OCI-LY7 (cell line): ENCODE measurements around the gene ZYG11B. TPM values are rescaled to one million over a fixed set of nuclear protein-coding genes. Genes with fewer than 3 reads are reported as not detected.
"Not testable (repeated sequence)": the region's sequence is repeated elsewhere in the genome, so short reads cannot be mapped to it uniquely, and the experiment has no call there.

Experiments
- BruUV-seq: library from RNA; stranded (reverse); fragments of 400-500 nt; replicated peaks from 2 replicates; lab custom pipeline; 2021; lab: Mats Ljungman, UMichigan
- CTCF ChIA-PET: fragments of 300-600 bp; sonication (Branson Sonifier 250); formaldehyde crosslinking; loops from one replicate; lab custom pipeline; 2022; ENCODE audit warnings: antibody characterized with exemption; ENCODE audit not compliant: unreplicated experiment; lab: Charles Lee
- POLR2A ChIA-PET: fragments of 300-600 bp; sonication (Branson Sonifier 250); formaldehyde crosslinking; loops from one replicate; lab custom pipeline; 2022; ENCODE audit warnings: antibody characterized with exemption; lab: Charles Lee
- DNase-seq: peaks from one replicate; pipeline ENCODE4 v3.0.0-alpha.2; 2015; ENCODE audit warnings: low spot score
- H2AFZ ChIP-seq: fragments of 200-600 bp; sonication (generic), shearing (Covaris generic); 2 replicates; pipeline ENCODE4 v1.6.1; 2014; ENCODE audit warnings: mild to moderate bottlenecking, antibody characterized with exemption, low read length, moderate library complexity
- H3K27ac ChIP-seq: fragments of 200-600 bp; sonication (generic); 2 replicates; pipeline ENCODE4 v1.5.1; 2014; ENCODE audit warnings: mixed run types, low read depth, mild to moderate bottlenecking, moderate library complexity, low read length, inconsistent platforms; ENCODE audit not compliant: poor library complexity, severe bottlenecking
- H3K36me3 ChIP-seq: fragments of 200-600 bp; sonication (generic); 2 replicates; pipeline ENCODE4 v1.6.1; 2014; ENCODE audit warnings: mild to moderate bottlenecking, antibody characterized with exemption, low read length, moderate library complexity, mixed read lengths; ENCODE audit not compliant: insufficient read depth
- H3K4me1 ChIP-seq: fragments of 200-600 bp; sonication (generic); 2 replicates; pipeline ENCODE4 v1.5.1; 2014; ENCODE audit warnings: mild to moderate bottlenecking, low read length; ENCODE audit not compliant: insufficient read depth, poor library complexity, severe bottlenecking
- H3K4me2 ChIP-seq: fragments of 200-600 bp; sonication (generic); 2 replicates; pipeline ENCODE4 v1.6.1; 2014; ENCODE audit warnings: mild to moderate bottlenecking, low read length
- H3K4me3 ChIP-seq: fragments of 200-600 bp; sonication (generic); 2 replicates; pipeline ENCODE4 v1.5.1; 2014; ENCODE audit warnings: mild to moderate bottlenecking, low read depth, low read length; ENCODE audit not compliant: poor library complexity, severe bottlenecking
- H3K79me2 ChIP-seq: fragments of 200-600 bp; sonication (generic); 2 replicates; pipeline ENCODE4 v1.6.1; 2016; ENCODE audit warnings: low read depth, mild to moderate bottlenecking, low read length, moderate library complexity, mixed read lengths; ENCODE audit not compliant: insufficient read depth
- H3K9me2 ChIP-seq: fragments of 200-600 bp; sonication (generic); 2 replicates; pipeline ENCODE4 v1.6.1; 2016; ENCODE audit warnings: mild to moderate bottlenecking, low read length, mixed read lengths; ENCODE audit not compliant: insufficient read depth
- H3K9me3 ChIP-seq: fragments of 200-600 bp; sonication (generic); 2 replicates; pipeline ENCODE4 v1.6.1; 2014; ENCODE audit warnings: mild to moderate bottlenecking, mixed run types, low read length, mixed read lengths
- H4K20me1 ChIP-seq: fragments of 200-600 bp; sonication (generic); 2 replicates; pipeline ENCODE4 v1.6.1; 2014; ENCODE audit warnings: mild to moderate bottlenecking, antibody characterized with exemption, low read length, moderate library complexity, mixed read lengths; ENCODE audit not compliant: insufficient read depth
- EZH2phosphoT487 ChIP-seq: fragments of 200-600 bp; sonication (generic); IDR thresholded peaks from 2 replicates; pipeline ENCODE4 v1.6.1; 2018; ENCODE audit warnings: low read depth, borderline replicate concordance, mild to moderate bottlenecking, mixed run types, antibody characterized with exemption, low read length, moderate library complexity, mixed read lengths
- intact Hi-C: fragments of 100-400 bp; cut with micrococcal nuclease; formaldehyde crosslinking; loops from one replicate; pipeline ENCODE4 v1.10.0; 2022; ENCODE audit not compliant: unreplicated experiment
- total RNA-seq, 2 experiments: library from RNA; depleted of rRNA in 1 of 2; stranded (reverse); fragments of >200 nt in 1 of 2; shearing (Covaris generic) in 1 of 2; gene quantifications; 2 replicates each; pipeline ENCODE4 v1.2.3, GENCODE V29; 2014 to 2022
- TF ChIP-seq, protein P1 (sequence below): fragments of 200-600 bp; sonication (generic); conservative IDR thresholded peaks from 2 replicates; pipeline ENCODE4 v1.5.1; 2014; ENCODE audit warnings: mild to moderate bottlenecking, antibody characterized with exemption, low read length, moderate library complexity, mixed read lengths

The ZYG11B gene
- total RNA-seq, 2 experiments from 2014 or later = 11.2 to 15.9 TPM

DNA sequence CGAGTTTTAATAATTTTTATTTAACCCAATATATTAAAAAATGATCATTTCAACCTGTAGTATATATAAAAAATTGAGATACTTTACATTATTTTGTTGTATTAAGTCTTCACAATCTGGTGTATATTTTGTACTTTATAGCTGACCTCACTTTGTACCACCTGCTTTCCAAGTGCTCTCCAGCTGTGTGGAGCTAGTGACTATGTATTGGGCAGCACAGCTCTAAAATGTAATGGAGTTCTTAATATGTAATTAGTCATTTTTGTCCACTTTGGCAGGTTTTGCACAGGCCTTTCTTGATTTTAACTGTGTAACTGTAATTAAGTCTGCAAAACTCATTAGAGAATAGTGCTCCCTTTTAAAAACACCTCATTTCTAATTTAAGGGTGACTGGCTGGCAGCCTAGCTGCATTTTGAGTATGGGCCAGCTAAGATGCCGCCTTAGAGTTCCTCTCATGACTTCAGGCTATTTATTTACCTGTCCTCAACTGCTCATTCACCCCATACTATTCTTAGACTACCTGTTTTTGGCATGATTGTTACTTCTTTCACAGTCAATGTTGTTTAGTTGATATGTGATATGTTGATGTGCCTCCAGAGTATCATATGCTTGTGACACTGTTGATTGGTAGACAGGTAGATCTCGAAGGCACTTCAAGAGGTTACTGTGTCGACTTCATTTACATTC is 43.2 kb downstream of the ZYG11B start:
- H3K4me3 ChIP-seq = no peak overlapping the region
- CTCF ChIA-PET = no interaction called here
- H2AFZ ChIP-seq = no peak overlapping the region
- intact Hi-C loops = no loop called here
- no peaks in the 10 kb centered on the region for H4K20me1 ChIP-seq
- H3K9me2 ChIP-seq = no peaks in the 10 kb centered on the region
- DNase-seq = no peak
- POLR2A ChIA-PET = no interaction called here
- H3K4me2 ChIP-seq = no peak overlapping the region
- H3K36me3 ChIP-seq = no peaks in the 10 kb centered on the region
- H3K79me2 ChIP-seq = no peaks in the 10 kb centered on the region
- H3K27ac ChIP-seq = no peak overlapping the region
- H3K4me1 ChIP-seq = no peaks in the 10 kb centered on the region
- H3K9me3 ChIP-seq = no peaks in the 10 kb centered on the region
- TF ChIP-seq, protein P1, sequence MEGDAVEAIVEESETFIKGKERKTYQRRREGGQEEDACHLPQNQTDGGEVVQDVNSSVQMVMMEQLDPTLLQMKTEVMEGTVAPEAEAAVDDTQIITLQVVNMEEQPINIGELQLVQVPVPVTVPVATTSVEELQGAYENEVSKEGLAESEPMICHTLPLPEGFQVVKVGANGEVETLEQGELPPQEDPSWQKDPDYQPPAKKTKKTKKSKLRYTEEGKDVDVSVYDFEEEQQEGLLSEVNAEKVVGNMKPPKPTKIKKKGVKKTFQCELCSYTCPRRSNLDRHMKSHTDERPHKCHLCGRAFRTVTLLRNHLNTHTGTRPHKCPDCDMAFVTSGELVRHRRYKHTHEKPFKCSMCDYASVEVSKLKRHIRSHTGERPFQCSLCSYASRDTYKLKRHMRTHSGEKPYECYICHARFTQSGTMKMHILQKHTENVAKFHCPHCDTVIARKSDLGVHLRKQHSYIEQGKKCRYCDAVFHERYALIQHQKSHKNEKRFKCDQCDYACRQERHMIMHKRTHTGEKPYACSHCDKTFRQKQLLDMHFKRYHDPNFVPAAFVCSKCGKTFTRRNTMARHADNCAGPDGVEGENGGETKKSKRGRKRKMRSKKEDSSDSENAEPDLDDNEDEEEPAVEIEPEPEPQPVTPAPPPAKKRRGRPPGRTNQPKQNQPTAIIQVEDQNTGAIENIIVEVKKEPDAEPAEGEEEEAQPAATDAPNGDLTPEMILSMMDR = no peak
- no peak for TF ChIP-seq EZH2phosphoT487
- no TSS peak for BruUV-seq

DNA sequence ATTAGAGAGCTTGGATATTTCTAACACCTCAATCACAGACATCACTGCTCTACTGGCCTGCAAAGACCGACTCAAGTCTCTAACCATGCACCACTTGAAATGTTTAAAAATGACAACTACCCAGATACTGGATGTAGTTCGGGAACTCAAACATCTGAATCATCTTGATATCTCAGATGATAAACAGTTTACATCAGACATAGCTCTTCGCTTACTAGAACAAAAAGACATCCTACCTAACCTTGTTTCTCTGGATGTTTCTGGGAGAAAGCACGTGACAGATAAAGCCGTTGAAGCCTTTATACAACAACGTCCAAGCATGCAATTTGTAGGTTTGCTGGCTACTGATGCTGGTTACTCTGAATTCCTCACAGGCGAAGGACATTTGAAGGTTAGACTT is 45.1 kb downstream of the ZYG11B start:
- BruUV-seq = no TSS peak
- Histone ChIP-seq H3K36me3 (no peaks in the 10 kb centered on the region), H3K9me2 (no peaks in the 10 kb centered on the region), H2AFZ (no peak overlapping the region), H3K9me3 (no peaks in the 10 kb centered on the region), H3K4me2 (no peak overlapping the region), H3K4me3 (no peak overlapping the region), H3K79me2 (no peaks in the 10 kb centered on the region), H3K27ac (no peak overlapping the region), H3K4me1 (no peaks in the 10 kb centered on the region), H4K20me1 (no peaks in the 10 kb centered on the region)
- DNase-seq = no peak
- POLR2A ChIA-PET = no interaction called here
- CTCF ChIA-PET = no interaction called here
- TF ChIP-seq, protein P1 = no peak
- TF ChIP-seq EZH2phosphoT487 = no peak
- intact Hi-C loops = no loop called here

DNA sequence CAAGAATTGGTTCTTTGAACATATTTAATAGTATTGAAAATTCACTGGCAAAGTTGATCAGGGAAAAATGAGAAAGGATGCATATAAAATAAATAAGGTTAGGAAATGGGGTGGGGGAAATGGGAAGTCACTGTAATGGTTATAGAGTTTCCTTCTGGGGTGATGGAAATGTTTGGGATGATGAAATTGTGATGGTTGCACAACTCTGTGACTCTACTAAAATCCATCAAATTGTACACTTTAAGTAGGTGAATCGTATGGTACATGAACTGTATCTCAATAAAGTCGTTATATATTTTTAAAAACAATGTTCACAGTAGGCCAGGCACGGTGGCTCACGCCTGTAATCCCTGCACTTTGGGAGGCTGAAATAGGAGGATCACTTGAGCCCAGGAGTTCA is 59.9 kb downstream of the ZYG11B start:
- Histone ChIP-seq H3K4me1 (no peaks in the 10 kb centered on the region), H4K20me1 (no peaks in the 10 kb centered on the region), H3K9me3 (no peaks in the 10 kb centered on the region), H3K9me2 (no peaks in the 10 kb centered on the region; the same call in 1 of the 2 replicates), H3K4me2 (no peak overlapping the region), H3K4me3 (no peak overlapping the region), H2AFZ (no peak overlapping the region), H3K36me3 (peaks cover 14% of the 10 kb centered on the region), H3K79me2 (no peaks in the 10 kb centered on the region), H3K27ac (no peak overlapping the region)
- intact Hi-C loops = no loop called here
- TF ChIP-seq EZH2phosphoT487 = no peak
- TF ChIP-seq, protein P1 = no peak
- ChIA-PET POLR2A (interaction anchor here (0.7 kb wide), 1 partner anchor 27 kb away, joined by 4 read pairs; no protein-coding TSS in a partner anchor), CTCF (no interaction called here)
- no TSS peak for BruUV-seq
- no peak for DNase-seq

DNA sequence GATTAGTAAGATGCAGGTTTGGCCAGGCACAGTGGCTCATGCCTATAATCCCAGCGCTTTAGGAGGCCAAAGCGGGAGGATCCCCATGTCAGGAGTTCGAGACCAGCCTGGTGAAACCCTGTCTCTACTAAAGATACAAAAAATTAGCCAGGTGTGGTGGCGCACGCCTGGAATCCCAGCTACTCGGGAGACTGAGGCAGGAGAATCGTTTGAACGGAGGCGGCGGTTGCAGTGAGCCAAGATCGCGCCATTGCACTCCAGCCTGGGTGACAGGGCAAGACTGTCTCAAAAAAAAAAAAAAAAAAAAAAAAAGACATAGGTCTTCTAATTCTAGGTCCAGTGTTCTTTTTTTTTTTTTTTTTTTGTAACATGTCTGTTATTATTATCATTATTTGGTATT is 64.2 kb downstream of the ZYG11B start:
- H3K27ac ChIP-seq, H3K79me2 ChIP-seq, H4K20me1 ChIP-seq, H3K36me3 ChIP-seq, intact Hi-C loops, CTCF ChIA-PET, H3K4me1 ChIP-seq, H3K4me2 ChIP-seq, H2AFZ ChIP-seq, BruUV-seq, H3K9me2 ChIP-seq, H3K9me3 ChIP-seq, H3K4me3 ChIP-seq, DNase-seq: not testable (repeated sequence)
- POLR2A ChIA-PET = interaction anchor here (0.7 to 2.0 kb wide), 5 partner anchors 10 to 171 kb away, joined by 3 to 8 read pairs (median 4); no protein-coding TSS in a partner anchor
